A549 (cell line): Measurements from ENCODE around the gene SLCO3A1. TPM values are rescaled to one million over a fixed set of nuclear protein-coding genes. Genes with fewer than 3 reads are reported as not detected.

Source experiments
- ATAC-seq, 2 experiments: fragments of 200-7000 bp in 1 of 2; fragments of >200 bp in 1 of 2; cut with Nextera tagmentation in 1 of 2; cut with Tn5 transposase in 1 of 2; 3 replicates each; pipeline versions ENCODE4 v1.8.0 to v1.9.1; 2018 to 2020; ENCODE audit warnings: mild to moderate bottlenecking in 1 of 2, moderate library complexity in 1 of 2
- CTCF ChIA-PET: fragments of 300-600 bp; sonication (Branson Sonifier 250); formaldehyde crosslinking; extraction: SDS; loops from one replicate; lab custom pipeline; 2021; ENCODE audit warnings: antibody characterized with exemption, inconsistent platforms; lab: Yijun Ruan, JAX
- POLR2A ChIA-PET: fragments of 350-600 bp; formaldehyde crosslinking; extraction: SDS; loops from one replicate; lab custom pipeline; 2021; ENCODE audit warnings: antibody characterized with exemption, inconsistent platforms; lab: Yijun Ruan, JAX
- DNase-seq, 2 experiments: peaks; one replicate each; pipeline versions ENCODE4 v3.0.0 to v3.0.0-alpha.2; 2011 to 2016; ENCODE audit warnings: low read depth in 1 of 2, low spot score in 1 of 2
- FAIRE-seq: peaks from 2 replicates; lab custom pipeline; 2011; peaks lifted over from hg19 to GRCh38; lab: Jason Lieb, UNC
- H3K27ac ChIP-seq, 2 experiments: fragments of >200 bp; sonication (Bioruptor Twin); formaldehyde crosslinking; 3 replicates each; pipeline ENCODE4 v1.5.1; 2016 to 2017
- H3K4me1 ChIP-seq: fragments of >200 bp; sonication (Bioruptor Twin); formaldehyde crosslinking; 3 replicates; pipeline ENCODE4 v1.6.1; 2016
- H3K4me2 ChIP-seq: fragments of >200 bp; sonication (Bioruptor Twin); formaldehyde crosslinking; 3 replicates; pipeline ENCODE4 v1.6.1; 2016
- H3K4me3 ChIP-seq: fragments of >200 bp; sonication (Bioruptor Twin); formaldehyde crosslinking; 3 replicates; pipeline ENCODE4 v1.5.1; 2016
- H3K9me3 ChIP-seq: fragments of >200 bp; sonication (Bioruptor Twin); formaldehyde crosslinking; 3 replicates; pipeline ENCODE4 v1.6.1; 2016
- BHLHE40 ChIP-seq: IDR thresholded peaks from 2 replicates; pipeline ENCODE4 v1.6.1; 2012; ENCODE audit warnings: low read depth, low read length, inconsistent platforms
- ESRRA ChIP-seq: fragments of 150-350 bp; IDR thresholded peaks from 2 replicates; pipeline ENCODE4 v1.6.1; 2014; ENCODE audit warnings: mild to moderate bottlenecking, low read length, borderline replicate concordance
- FOXS1 ChIP-seq: fragments of 250-450 bp; sonication (Bioruptor Pico); IDR thresholded peaks from 2 replicates; pipeline ENCODE4 v1.5.0; 2020; ENCODE audit warnings: mild to moderate bottlenecking, moderate library complexity
- GATA3 ChIP-seq: IDR thresholded peaks from 2 replicates; pipeline ENCODE4 v1.6.1; 2012; ENCODE audit warnings: borderline replicate concordance
- HOXA7 ChIP-seq: fragments of 250-450 bp; sonication (Bioruptor Pico); IDR thresholded peaks from 2 replicates; pipeline ENCODE4 v1.5.0; 2020; ENCODE audit warnings: mild to moderate bottlenecking, moderate library complexity
- POLR2AphosphoS2 ChIP-seq: conservative IDR thresholded peaks from 2 replicates; pipeline ENCODE4 v1.6.1; 2012; ENCODE audit warnings: low read length, improper control_type of control experiment, inconsistent platforms
- RAD21 ChIP-seq, 2 experiments: fragments of >200 bp in 1 of 2; sonication (Bioruptor Twin) in 1 of 2; formaldehyde crosslinking in 1 of 2; IDR thresholded peaks in 1 of 2; conservative IDR thresholded peaks in 1 of 2; 2 replicates in 1 of 2; 3 replicates in 1 of 2; pipeline ENCODE4 v1.6.1; 2012 to 2018; ENCODE audit warnings: inconsistent platforms in 1 of 2
- RARB ChIP-seq: fragments of 250-450 bp; sonication (Bioruptor Pico); IDR thresholded peaks from 2 replicates; pipeline ENCODE4 v1.8.0; 2021; ENCODE audit warnings: mild to moderate bottlenecking, moderate library complexity
- RCOR1 ChIP-seq: fragments of 150-350 bp; IDR thresholded peaks from 2 replicates; pipeline ENCODE4 v1.6.1; 2014; ENCODE audit warnings: antibody characterized with exemption, low read length, low read depth
- RNF2 ChIP-seq: fragments of 200-600 bp; sonication (generic); IDR thresholded peaks from 2 replicates; pipeline ENCODE4 v1.6.1; 2016; ENCODE audit warnings: low read depth, mild to moderate bottlenecking, antibody characterized with exemption, moderate library complexity, borderline replicate concordance
- SMC3 ChIP-seq: fragments of >200 bp; sonication (Bioruptor Twin); formaldehyde crosslinking; IDR thresholded peaks from 3 replicates; pipeline ENCODE4 v1.6.1; 2018; ENCODE audit warnings: inconsistent platforms
- TFCP2L1 ChIP-seq: fragments of 250-450 bp; sonication (Bioruptor Pico); IDR thresholded peaks from 2 replicates; pipeline ENCODE4 v1.5.0; 2021; ENCODE audit warnings: mild to moderate bottlenecking
- WGBS: methylation state at CpG from one replicate; pipeline ENCODE4 v1.1.6; 2017; ENCODE audit errors: missing lambda C conversion rate; 5-methylcytosine and 5-hydroxymethylcytosine counted together
- polyA plus RNA-seq, 4 experiments: library from polyadenylated mRNA; depleted of rRNA in 3 of 4; stranded (reverse); fragments of >200 nt; fragmentation: RNase III in 1 of 4; extraction: RNeasy Plus Mini Kit Qiagen cat#74134 plus additional on column Dnase treatment in 1 of 4; gene quantifications; 2 replicates in 3 of 4; 3 replicates in 1 of 4; pipeline ENCODE4 v1.2.3, GENCODE V29; 2011 to 2017
- TF ChIP-seq, protein P1 (sequence below): fragments of >200 bp; sonication (Bioruptor Twin); formaldehyde crosslinking; IDR thresholded peaks from 3 replicates; pipeline ENCODE4 v1.5.1; 2016
- TF ChIP-seq, protein P2 (sequence below): fragments of 450-650 bp; IDR thresholded peaks from 2 replicates; pipeline ENCODE4 v1.6.1; 2014; ENCODE audit warnings: antibody characterized with exemption
- TF ChIP-seq, protein P3 (sequence below): fragments of 150-350 bp; IDR thresholded peaks from 2 replicates; pipeline ENCODE4 v1.6.1; 2014; ENCODE audit warnings: low read depth, mild to moderate bottlenecking, low read length
- TF ChIP-seq, protein P4 (sequence below): IDR thresholded peaks from 2 replicates; pipeline ENCODE4 v1.6.1; 2012
- TF ChIP-seq, protein P5 (sequence below): fragments of >200 bp; sonication (Bioruptor Twin); formaldehyde crosslinking; IDR thresholded peaks from 3 replicates; pipeline ENCODE4 v1.6.1; 2016
- TF ChIP-seq, protein P6 (sequence below): fragments of 250-450 bp; sonication (Bioruptor Pico); IDR thresholded peaks from 2 replicates; pipeline ENCODE4 v1.5.0; 2020; ENCODE audit warnings: low read depth, mild to moderate bottlenecking, moderate library complexity

The SLCO3A1 gene
- polyA plus RNA-seq, 2 of the 4 experiments (the other 2 are of a cell fraction): 16.8 to 17.0 TPM

DNA sequence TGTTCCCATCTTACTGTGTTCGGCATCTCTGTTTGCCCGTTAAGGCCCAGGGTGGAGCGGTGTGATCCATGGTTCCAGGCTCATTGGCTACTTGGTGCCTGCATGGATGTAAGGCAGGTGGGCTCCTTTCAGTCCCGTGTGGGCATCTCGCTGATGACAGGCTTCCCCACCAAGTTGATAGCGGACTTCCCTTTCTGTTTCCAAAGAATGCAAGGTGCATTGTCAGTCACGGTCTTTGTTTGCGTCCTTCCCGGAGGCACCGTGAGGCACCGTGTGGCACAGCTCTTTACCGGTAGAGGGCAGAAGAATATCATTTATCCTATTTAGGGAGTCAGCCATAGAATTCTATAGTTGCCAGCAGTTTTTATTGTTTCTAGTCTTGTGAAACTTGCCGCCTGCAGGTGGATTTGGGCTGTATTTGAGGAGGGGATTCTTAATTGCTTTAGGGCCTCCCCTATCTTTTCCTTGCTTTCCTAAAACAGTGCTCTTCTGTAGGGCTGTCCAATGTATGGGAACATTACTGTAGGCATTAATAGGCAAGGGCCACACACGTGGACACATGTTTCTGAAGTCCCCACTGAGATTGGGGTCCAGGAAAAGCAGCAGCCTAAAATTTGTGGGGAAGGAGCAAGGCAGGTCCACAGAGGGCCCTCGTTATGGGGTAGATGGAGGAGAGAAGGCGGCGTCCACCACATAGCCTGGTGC is 244.1 kb downstream of the SLCO3A1 start:
- ATAC-seq (peak; percentile 91 to 98), DNase-seq (peak; percentile 52 to 72), FAIRE-seq (peak; percentile 84)
- Histone ChIP-seq H3K4me3 (no peak overlapping the region), H3K4me2 (peak overlapping the region; percentile 45; the same call in 2 of the 3 replicates), H3K4me1 (no peaks in the 10 kb centered on the region), H3K9me3 (no peaks in the 10 kb centered on the region), H3K27ac (no peak overlapping the region)
- CTCF ChIA-PET: interaction anchor here (0.6 to 4.1 kb wide), 28 partner anchors 8 to 686 kb away, joined by 3 to 36 read pairs (median 4); no protein-coding TSS in a partner anchor
- WGBS: 34% methylated on average over 17 of the region's 17 CpGs
- POLR2A ChIA-PET: interaction anchor here (0.6 to 0.8 kb wide), 2 partner anchors 711 to 785 kb away, joined by 3 read pairs; no protein-coding TSS in a partner anchor
- TF ChIP-seq RAD21 (conservative IDR thresholded peaks at IDR 0.05 in 1 of 2, IDR thresholded peaks at IDR 0.05 in 1 of 2) (peak; percentile 90 to 92), RCOR1 (no peak), SMC3 (peak; percentile 71), RNF2 (no peak)
- TF ChIP-seq, protein P1, sequence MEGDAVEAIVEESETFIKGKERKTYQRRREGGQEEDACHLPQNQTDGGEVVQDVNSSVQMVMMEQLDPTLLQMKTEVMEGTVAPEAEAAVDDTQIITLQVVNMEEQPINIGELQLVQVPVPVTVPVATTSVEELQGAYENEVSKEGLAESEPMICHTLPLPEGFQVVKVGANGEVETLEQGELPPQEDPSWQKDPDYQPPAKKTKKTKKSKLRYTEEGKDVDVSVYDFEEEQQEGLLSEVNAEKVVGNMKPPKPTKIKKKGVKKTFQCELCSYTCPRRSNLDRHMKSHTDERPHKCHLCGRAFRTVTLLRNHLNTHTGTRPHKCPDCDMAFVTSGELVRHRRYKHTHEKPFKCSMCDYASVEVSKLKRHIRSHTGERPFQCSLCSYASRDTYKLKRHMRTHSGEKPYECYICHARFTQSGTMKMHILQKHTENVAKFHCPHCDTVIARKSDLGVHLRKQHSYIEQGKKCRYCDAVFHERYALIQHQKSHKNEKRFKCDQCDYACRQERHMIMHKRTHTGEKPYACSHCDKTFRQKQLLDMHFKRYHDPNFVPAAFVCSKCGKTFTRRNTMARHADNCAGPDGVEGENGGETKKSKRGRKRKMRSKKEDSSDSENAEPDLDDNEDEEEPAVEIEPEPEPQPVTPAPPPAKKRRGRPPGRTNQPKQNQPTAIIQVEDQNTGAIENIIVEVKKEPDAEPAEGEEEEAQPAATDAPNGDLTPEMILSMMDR: peak; percentile 88
- TF ChIP-seq, protein P2, sequence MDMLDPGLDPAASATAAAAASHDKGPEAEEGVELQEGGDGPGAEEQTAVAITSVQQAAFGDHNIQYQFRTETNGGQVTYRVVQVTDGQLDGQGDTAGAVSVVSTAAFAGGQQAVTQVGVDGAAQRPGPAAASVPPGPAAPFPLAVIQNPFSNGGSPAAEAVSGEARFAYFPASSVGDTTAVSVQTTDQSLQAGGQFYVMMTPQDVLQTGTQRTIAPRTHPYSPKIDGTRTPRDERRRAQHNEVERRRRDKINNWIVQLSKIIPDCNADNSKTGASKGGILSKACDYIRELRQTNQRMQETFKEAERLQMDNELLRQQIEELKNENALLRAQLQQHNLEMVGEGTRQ: no peak

DNA sequence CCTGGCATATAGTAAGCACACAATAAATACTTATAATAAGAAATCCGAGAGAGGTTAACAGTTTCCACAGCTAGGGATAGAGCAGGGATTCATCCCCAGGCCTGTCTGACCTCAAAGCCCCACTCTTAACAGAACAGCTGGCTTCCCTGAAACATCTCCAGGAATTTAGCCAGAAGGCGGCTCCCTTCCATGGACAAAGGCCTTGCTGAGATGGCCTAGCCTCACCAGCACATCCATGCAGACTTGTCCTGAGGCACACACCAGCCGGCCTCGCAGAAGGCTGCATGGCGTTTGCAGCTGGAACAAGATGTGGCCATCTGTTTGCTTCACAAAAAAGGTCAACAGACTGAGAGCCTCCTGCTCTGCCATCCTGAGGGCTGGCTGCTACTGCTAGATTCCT is 245.4 kb downstream of the SLCO3A1 start:
- no peak for FAIRE-seq
- 94% methylated on average over 5 of the region's 5 CpGs for WGBS
- no peak overlapping the region for H3K4me3 ChIP-seq

DNA sequence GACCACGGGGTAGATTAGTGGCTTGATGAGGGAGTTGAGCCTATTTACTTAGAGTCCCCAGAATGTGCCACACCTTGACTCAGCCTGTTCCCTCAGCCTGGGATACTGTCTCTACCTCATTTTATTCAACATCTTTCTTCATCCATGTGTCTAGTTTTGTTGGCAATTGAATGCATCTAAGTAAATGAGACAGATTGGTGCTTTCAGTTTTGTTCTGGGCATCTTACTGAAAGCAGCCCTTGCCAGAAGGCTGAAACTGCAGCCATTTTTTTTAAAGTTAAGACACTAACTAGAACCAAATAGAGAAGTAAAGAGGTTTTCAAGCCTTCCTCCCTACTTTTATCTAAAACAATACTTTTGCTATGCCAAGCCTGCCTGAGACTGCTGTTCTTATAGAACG is 246.8 kb downstream of the SLCO3A1 start:
- Histone ChIP-seq H3K27ac (no peak overlapping the region), H3K4me2 (no peak overlapping the region), H3K4me1 (no peaks in the 10 kb centered on the region)
- FAIRE-seq: no peak
- ATAC-seq: no peak
- ChIA-PET POLR2A (no interaction called here), CTCF (interaction anchor here (1.1 to 2.7 kb wide), 4 partner anchors 11 to 240 kb away, joined by 3 to 12 read pairs (median 4); no protein-coding TSS in a partner anchor)
- DNase-seq: no peak
- TF ChIP-seq RARB (CRISPR knock-in tag): no peak
- no peak for TF ChIP-seq ESRRA
- TF ChIP-seq GATA3: no peak
- TF ChIP-seq, all 56 proteins: peak for 0
- no peak overlapping the region for H3K4me3 ChIP-seq
- no peaks in the 10 kb centered on the region for H3K9me3 ChIP-seq
- 75% methylated on average over 2 of the region's 2 CpGs for WGBS

More for the DNA sequence above, 245.4 kb downstream of the SLCO3A1 start:
- ATAC-seq: no peak
- no peaks in the 10 kb centered on the region for H3K9me3 ChIP-seq
- H3K4me1 ChIP-seq: no peaks in the 10 kb centered on the region
- no peak for DNase-seq
- POLR2A ChIA-PET: no interaction called here
- TF ChIP-seq, protein P3, sequence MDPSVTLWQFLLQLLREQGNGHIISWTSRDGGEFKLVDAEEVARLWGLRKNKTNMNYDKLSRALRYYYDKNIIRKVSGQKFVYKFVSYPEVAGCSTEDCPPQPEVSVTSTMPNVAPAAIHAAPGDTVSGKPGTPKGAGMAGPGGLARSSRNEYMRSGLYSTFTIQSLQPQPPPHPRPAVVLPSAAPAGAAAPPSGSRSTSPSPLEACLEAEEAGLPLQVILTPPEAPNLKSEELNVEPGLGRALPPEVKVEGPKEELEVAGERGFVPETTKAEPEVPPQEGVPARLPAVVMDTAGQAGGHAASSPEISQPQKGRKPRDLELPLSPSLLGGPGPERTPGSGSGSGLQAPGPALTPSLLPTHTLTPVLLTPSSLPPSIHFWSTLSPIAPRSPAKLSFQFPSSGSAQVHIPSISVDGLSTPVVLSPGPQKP: no peak
- TF ChIP-seq, protein P4, sequence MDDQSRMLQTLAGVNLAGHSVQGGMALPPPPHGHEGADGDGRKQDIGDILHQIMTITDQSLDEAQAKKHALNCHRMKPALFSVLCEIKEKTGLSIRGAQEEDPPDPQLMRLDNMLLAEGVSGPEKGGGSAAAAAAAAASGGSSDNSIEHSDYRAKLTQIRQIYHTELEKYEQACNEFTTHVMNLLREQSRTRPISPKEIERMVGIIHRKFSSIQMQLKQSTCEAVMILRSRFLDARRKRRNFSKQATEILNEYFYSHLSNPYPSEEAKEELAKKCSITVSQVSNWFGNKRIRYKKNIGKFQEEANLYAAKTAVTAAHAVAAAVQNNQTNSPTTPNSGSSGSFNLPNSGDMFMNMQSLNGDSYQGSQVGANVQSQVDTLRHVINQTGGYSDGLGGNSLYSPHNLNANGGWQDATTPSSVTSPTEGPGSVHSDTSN: no peak
- no peak overlapping the region for H3K27ac ChIP-seq
- CTCF ChIA-PET: interaction anchor here (0.9 to 4.1 kb wide), 12 partner anchors 8 to 617 kb away, joined by 3 to 36 read pairs (median 6); no protein-coding TSS in a partner anchor
- H3K4me2 ChIP-seq: no peak overlapping the region

DNA sequence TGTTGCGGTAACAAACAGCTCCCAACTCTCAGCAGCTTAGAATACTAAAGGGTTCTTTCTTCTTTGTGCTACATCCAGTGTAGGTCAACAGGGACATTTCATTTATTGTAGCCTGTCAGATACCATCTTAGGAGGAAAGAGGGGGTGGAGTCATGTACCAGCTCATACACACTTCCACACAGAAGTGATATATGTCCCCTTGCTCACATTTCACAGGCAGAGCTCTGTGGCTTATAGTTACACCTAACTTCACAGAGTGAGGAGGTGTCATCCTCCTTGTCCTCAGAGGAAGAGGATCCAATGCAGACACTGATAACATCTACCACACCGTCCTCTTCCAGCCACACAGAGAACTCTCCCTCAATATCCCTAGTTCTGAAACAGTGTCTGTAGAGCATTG is 247.2 kb downstream of the SLCO3A1 start:
- Histone ChIP-seq H3K9me3 (no peaks in the 10 kb centered on the region), H3K4me2 (no peak overlapping the region), H3K27ac (no peak overlapping the region), H3K4me1 (no peaks in the 10 kb centered on the region), H3K4me3 (no peak overlapping the region)
- 98% methylated on average over 2 of the region's 2 CpGs for WGBS
- DNase-seq: no peak
- no peak for ATAC-seq
- ChIA-PET POLR2A (no interaction called here), CTCF (interaction anchor here (0.6 to 2.3 kb wide), 6 partner anchors 10 to 614 kb away, joined by 3 to 8 read pairs (median 3); no protein-coding TSS in a partner anchor)
- no peak for FAIRE-seq
- TF ChIP-seq, protein P5, sequence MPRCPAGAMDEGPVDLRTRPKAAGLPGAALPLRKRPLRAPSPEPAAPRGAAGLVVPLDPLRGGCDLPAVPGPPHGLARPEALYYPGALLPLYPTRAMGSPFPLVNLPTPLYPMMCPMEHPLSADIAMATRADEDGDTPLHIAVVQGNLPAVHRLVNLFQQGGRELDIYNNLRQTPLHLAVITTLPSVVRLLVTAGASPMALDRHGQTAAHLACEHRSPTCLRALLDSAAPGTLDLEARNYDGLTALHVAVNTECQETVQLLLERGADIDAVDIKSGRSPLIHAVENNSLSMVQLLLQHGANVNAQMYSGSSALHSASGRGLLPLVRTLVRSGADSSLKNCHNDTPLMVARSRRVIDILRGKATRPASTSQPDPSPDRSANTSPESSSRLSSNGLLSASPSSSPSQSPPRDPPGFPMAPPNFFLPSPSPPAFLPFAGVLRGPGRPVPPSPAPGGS: no peak
- TF ChIP-seq, protein P6, sequence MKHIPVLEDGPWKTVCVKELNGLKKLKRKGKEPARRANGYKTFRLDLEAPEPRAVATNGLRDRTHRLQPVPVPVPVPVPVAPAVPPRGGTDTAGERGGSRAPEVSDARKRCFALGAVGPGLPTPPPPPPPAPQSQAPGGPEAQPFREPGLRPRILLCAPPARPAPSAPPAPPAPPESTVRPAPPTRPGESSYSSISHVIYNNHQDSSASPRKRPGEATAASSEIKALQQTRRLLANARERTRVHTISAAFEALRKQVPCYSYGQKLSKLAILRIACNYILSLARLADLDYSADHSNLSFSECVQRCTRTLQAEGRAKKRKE (CRISPR knock-in tag): no peak
- TF ChIP-seq HOXA7 (CRISPR knock-in tag): no peak
- TF ChIP-seq POLR2AphosphoS2: no peak
- TF ChIP-seq FOXS1 (CRISPR knock-in tag): no peak
- no peak for TF ChIP-seq TFCP2L1
- no peak for TF ChIP-seq BHLHE40
